H1 (cell line): ENCODE measurements around the gene GRHL3.

Source experiments
- CTCF ChIP-seq, 3 experiments: IDR thresholded peaks; 1 replicate in 2 of 3; 2 replicates in 1 of 3; pipeline versions ENCODE4 v1.5.1 to v1.6.1; 2011; ENCODE audit warnings: low read length in 3 of 3, mild to moderate bottlenecking in 3 of 3, inconsistent platforms in 2 of 3, low read depth in 1 of 3, moderate library complexity in 1 of 3; ENCODE audit not compliant: insufficient read depth in 1 of 3; ENCODE audit errors: control extremely low read depth in 1 of 3
- EZH2 ChIP-seq: fragments of 200-600 bp; sonication (generic); IDR thresholded peaks from 2 replicates; pipeline ENCODE4 v1.7.1; 2012; ENCODE audit warnings: low read depth, mild to moderate bottlenecking, moderate library complexity, low read length, inconsistent platforms; ENCODE audit not compliant: severe bottlenecking
- GABPA ChIP-seq: IDR thresholded peaks from 2 replicates; pipeline ENCODE4 v1.6.1; 2011; ENCODE audit warnings: mild to moderate bottlenecking, low read length, moderate library complexity, borderline replicate concordance; ENCODE audit not compliant: insufficient read depth
- HDAC2 ChIP-seq, 2 experiments: fragments of 300-600 bp in 1 of 2; sonication (generic) in 1 of 2; IDR thresholded peaks; 2 replicates each; pipeline ENCODE4 v1.6.1; 2011 to 2012; ENCODE audit warnings: low read depth in 2 of 2, low read length in 2 of 2, mild to moderate bottlenecking in 2 of 2, moderate library complexity in 2 of 2, borderline replicate concordance in 1 of 2, inconsistent platforms in 1 of 2
- MAFK ChIP-seq: IDR thresholded peaks from 2 replicates; pipeline ENCODE4 v1.6.1; 2012; ENCODE audit warnings: low read depth, mild to moderate bottlenecking, improper control_type of control experiment, low read length
- PHF8 ChIP-seq: fragments of 200-600 bp; sonication (generic); conservative IDR thresholded peaks from 2 replicates; pipeline ENCODE4 v1.7.1; 2012; ENCODE audit warnings: low read depth, mild to moderate bottlenecking, inconsistent platforms, low read length, moderate library complexity
- POLR2AphosphoS5 ChIP-seq: IDR thresholded peaks from 2 replicates; pipeline ENCODE4 v1.6.1; 2011; ENCODE audit warnings: low read depth, low read length
- RAD21 ChIP-seq, 2 experiments: IDR thresholded peaks in 1 of 2; conservative IDR thresholded peaks in 1 of 2; 2 replicates each; pipeline ENCODE4 v1.6.1; 2011; ENCODE audit warnings: low read depth in 2 of 2, low read length in 2 of 2, improper control_type of control experiment in 1 of 2, inconsistent platforms in 1 of 2, mild to moderate bottlenecking in 1 of 2, moderate library complexity in 1 of 2
- RXRA ChIP-seq: IDR thresholded peaks from 2 replicates; pipeline ENCODE4 v1.6.1; 2011; ENCODE audit warnings: low read depth, mild to moderate bottlenecking, low read length, moderate library complexity; ENCODE audit not compliant: insufficient read depth
- SP2 ChIP-seq: IDR thresholded peaks from 2 replicates; pipeline ENCODE4 v1.6.1; 2012; ENCODE audit warnings: mild to moderate bottlenecking, low read length, inconsistent platforms

DNA sequence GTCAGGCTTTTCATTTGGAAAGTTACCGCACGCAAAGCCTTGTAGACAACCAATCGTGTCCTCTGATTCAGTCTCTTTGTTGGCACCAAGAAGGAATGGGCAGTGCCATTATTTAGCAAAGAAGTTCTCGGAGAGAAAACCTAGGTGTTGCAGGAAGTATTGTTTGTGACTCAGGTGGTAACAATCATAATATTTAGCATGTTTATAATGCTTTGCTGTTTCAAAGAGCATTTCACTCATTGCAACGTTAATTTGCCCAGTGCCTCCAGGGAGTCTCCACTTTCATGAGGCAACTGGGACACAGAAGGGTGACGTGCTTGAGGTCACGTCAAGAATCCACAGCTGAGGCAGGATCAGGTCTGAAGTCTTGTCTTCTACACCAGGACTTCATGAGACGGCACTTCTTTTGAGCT lies 63.0 kb downstream of the GRHL3 start:
- no peak for TF ChIP-seq EZH2
- TF ChIP-seq CTCF (IDR thresholded peaks at IDR 0.05; ENCODE audit: control extremely low read depth in 1 of 3, insufficient read depth in 1 of 3, low read depth in 1 of 3, low read length in 3 of 3): no peak
- no peak for TF ChIP-seq SP2
- TF ChIP-seq GABPA: no peak
- TF ChIP-seq RXRA: no peak
- no peak for TF ChIP-seq HDAC2 (IDR thresholded peaks at IDR 0.05; ENCODE audit: borderline replicate concordance in 1 of 2, low read depth in 2 of 2, low read length in 2 of 2)
- no peak for TF ChIP-seq RAD21 (IDR thresholded peaks at IDR 0.05 in 1 of 2, conservative IDR thresholded peaks at IDR 0.05 in 1 of 2; ENCODE audit: low read depth in 2 of 2, low read length in 2 of 2)
- no peak for TF ChIP-seq PHF8
- no peak for TF ChIP-seq MAFK
- TF ChIP-seq POLR2AphosphoS5: no peak
